OCI-LY3 (cell line): ENCODE data around the gene CSNK1G3.
A peak's percentile ranks its signal among the peaks of the same experiment; 100 is the strongest.

Experiments used
- H2AFZ ChIP-seq: fragments of 200-600, 300-600 bp; shearing (Covaris generic); 2 replicates; pipeline ENCODE4 v1.6.0; 2014; ENCODE audit warnings: antibody characterized with exemption, low read depth, low read length
- H3K27ac ChIP-seq: fragments of 200-600, 300-600 bp; sonication (generic); 2 replicates; pipeline ENCODE4 v1.5.1; 2014; ENCODE audit warnings: mild to moderate bottlenecking, low read length, moderate library complexity, mixed read lengths
- H3K27me3 ChIP-seq: fragments of 200-600, 300-600 bp; sonication (generic); 2 replicates; pipeline ENCODE4 v1.6.1; 2014; ENCODE audit warnings: low read depth, low read length, mixed read lengths
- H3K36me3 ChIP-seq: fragments of 200-600, 300-600 bp; sonication (generic); replicated peaks from 2 replicates; pipeline ENCODE3; 2014; ENCODE audit warnings: low read depth, low read length, mixed read lengths
- H3K4me1 ChIP-seq: fragments of 300-600, 200-600 bp; sonication (generic); 2 replicates; pipeline ENCODE4 v1.6.1; 2014; ENCODE audit warnings: low read length, mixed read lengths
- H3K4me2 ChIP-seq: fragments of 200-600, 300-600 bp; sonication (generic); 2 replicates; pipeline ENCODE4 v1.6.1; 2014; ENCODE audit warnings: low read length, mixed read lengths
- H3K4me3 ChIP-seq: fragments of 300-600, 200-600 bp; sonication (generic); 2 replicates; pipeline ENCODE4 v1.5.1; 2014; ENCODE audit warnings: antibody characterized with exemption, mild to moderate bottlenecking, low read length, moderate library complexity
- H3K79me2 ChIP-seq: fragments of 300-600, 200-600 bp; shearing (Covaris generic); 2 replicates; pipeline ENCODE4 v1.6.1; 2014; ENCODE audit warnings: mild to moderate bottlenecking, low read length, mixed read lengths
- H3K9ac ChIP-seq: fragments of 300-600, 200-600 bp; shearing (Covaris generic); 2 replicates; pipeline ENCODE4 v1.6.0; 2014; ENCODE audit warnings: mild to moderate bottlenecking, low read length, moderate library complexity
- H3K9me3 ChIP-seq: fragments of 200-600, 300-600 bp; shearing (Covaris generic); 2 replicates; pipeline ENCODE4 v1.6.1; 2014; ENCODE audit warnings: low read length, mixed read lengths; ENCODE audit not compliant: insufficient read depth
- H4K20me1 ChIP-seq: fragments of 200-600, 300-600 bp; sonication (generic); 2 replicates; pipeline ENCODE4 v1.6.1; 2016; ENCODE audit warnings: low read length, mixed read lengths; ENCODE audit not compliant: insufficient read depth
- EZH2phosphoT487 ChIP-seq: fragments of 200-600 bp; shearing (Covaris generic); IDR thresholded peaks from 2 replicates; pipeline ENCODE4 v1.6.1; 2018; ENCODE audit warnings: antibody characterized with exemption, mixed run types, low read depth
- TF ChIP-seq, protein P1 (sequence below): fragments of 200-600, 300-600 bp; sonication (generic); IDR thresholded peaks from 2 replicates; pipeline ENCODE4 v1.5.1; 2014; ENCODE audit warnings: antibody characterized with exemption, low read length, low read depth

CSNK1G3 gene

DNA sequence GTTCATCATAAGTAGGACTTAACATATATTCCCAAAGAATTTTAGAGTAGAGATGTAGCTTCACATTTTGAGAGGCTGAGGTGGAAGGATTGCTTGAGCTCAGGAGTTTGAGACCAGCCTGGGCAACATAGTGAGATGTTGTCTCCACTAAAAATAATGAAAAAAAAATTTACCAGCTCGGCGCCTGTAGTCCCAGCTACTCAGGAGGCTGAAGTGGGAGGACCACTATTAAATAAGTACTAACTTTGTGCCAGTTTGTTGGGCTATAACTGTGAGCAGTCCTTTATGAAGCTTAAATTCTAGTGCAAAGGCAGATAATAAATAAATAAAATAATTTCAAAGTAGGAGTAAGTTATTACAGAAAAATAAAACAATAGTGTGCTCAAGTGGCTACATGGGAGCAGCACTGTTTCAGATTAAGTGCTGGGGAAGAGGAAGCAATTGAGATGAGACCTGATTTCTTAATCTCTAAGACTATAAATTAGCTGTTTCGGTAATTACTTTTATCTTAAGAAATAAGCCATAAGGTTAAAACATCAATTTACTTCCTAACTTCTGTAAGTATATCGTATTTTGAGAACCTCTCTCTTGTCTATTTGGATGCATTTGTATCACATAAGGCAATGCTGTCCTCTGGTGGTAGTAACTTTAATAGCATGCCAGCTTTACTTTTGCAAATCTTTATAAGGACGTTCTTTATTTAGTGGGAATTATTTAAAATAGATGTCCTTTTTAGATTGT is 98.9 kb downstream of the CSNK1G3 start:
- no peak overlapping the region for H3K4me3 ChIP-seq
- 0 out of 2 replicates have a peak, but pooled peaks cover 4% of the 10 kb centered on the region for H3K79me2 ChIP-seq
- TF ChIP-seq EZH2phosphoT487, result no peak
- TF ChIP-seq, protein P1, sequence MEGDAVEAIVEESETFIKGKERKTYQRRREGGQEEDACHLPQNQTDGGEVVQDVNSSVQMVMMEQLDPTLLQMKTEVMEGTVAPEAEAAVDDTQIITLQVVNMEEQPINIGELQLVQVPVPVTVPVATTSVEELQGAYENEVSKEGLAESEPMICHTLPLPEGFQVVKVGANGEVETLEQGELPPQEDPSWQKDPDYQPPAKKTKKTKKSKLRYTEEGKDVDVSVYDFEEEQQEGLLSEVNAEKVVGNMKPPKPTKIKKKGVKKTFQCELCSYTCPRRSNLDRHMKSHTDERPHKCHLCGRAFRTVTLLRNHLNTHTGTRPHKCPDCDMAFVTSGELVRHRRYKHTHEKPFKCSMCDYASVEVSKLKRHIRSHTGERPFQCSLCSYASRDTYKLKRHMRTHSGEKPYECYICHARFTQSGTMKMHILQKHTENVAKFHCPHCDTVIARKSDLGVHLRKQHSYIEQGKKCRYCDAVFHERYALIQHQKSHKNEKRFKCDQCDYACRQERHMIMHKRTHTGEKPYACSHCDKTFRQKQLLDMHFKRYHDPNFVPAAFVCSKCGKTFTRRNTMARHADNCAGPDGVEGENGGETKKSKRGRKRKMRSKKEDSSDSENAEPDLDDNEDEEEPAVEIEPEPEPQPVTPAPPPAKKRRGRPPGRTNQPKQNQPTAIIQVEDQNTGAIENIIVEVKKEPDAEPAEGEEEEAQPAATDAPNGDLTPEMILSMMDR, result peak; percentile 82
- H3K27ac ChIP-seq, result no peak overlapping the region
- H3K9ac ChIP-seq, result no peak overlapping the region
- H3K36me3 ChIP-seq, result peaks cover 4% of the 10 kb centered on the region
- H3K27me3 ChIP-seq, result no peaks in the 10 kb centered on the region
- H3K4me2 ChIP-seq, result peak overlapping the region; percentile 42
- no peak overlapping the region for H2AFZ ChIP-seq
- no peaks in the 10 kb centered on the region for H3K9me3 ChIP-seq
- H3K4me1 ChIP-seq, result peaks cover 28% of the 10 kb centered on the region
- H4K20me1 ChIP-seq, result no peaks in the 10 kb centered on the region

DNA sequence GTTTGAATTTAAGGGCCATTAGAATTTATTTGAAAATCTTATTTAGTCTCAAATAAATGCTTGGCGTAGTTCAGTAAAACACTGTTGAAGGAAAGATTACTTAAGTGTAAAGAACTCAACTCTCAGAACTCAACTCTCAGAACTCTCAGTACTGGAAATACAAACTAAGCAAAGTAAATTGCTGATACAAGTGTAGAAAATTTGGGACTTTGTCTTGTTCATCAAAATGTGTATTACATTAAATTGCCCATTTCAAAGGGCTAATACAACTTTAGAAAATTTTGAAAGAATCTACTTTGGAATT is 99.4 kb downstream of the CSNK1G3 start:
- TF ChIP-seq, protein P1, result no peak
- TF ChIP-seq EZH2phosphoT487, result no peak
- Histone ChIP-seq H3K4me2 (no peak overlapping the region), H3K9ac (no peak overlapping the region), H3K27me3 (no peaks in the 10 kb centered on the region), H3K4me3 (no peak overlapping the region), H4K20me1 (no peaks in the 10 kb centered on the region), H3K36me3 (peaks cover 4% of the 10 kb centered on the region), H3K79me2 (0 out of 2 replicates have a peak, but pooled peaks cover 4% of the 10 kb centered on the region), H3K9me3 (no peaks in the 10 kb centered on the region), H2AFZ (no peak overlapping the region), H3K4me1 (peaks cover 24% of the 10 kb centered on the region), H3K27ac (no peak overlapping the region)

DNA sequence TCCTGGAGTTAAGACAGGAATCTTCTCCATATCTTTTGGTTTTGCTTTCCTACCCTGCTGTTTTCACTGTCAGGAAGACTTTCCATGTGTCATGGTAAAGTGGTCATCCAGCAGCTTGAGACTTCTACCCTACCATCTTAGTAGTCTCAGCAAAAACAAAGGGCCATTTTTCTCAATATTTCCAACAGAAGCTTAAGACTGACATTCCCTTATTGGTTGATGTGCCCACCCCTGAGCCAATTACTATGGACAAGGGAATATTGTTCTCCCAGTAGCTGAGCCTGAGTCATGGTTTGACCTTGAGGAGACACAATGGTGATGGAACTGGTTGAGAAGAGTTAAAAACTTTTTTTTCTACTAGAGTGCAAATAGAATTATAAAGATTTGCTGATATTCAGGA is 105.6 kb downstream of the CSNK1G3 start:
- TF ChIP-seq, protein P1, result no peak
- no peak for TF ChIP-seq EZH2phosphoT487
- H3K36me3 ChIP-seq, result peaks cover 8% of the 10 kb centered on the region

GRCh38 chr5:123626051-123626450 is 114.1 kb downstream of the CSNK1G3 start:
- no peak overlapping the region for H3K9ac ChIP-seq
- H3K79me2 ChIP-seq, result no peaks in the 10 kb centered on the region
- no peak overlapping the region for H2AFZ ChIP-seq
- H3K27me3 ChIP-seq, result no peaks in the 10 kb centered on the region
- no peaks in the 10 kb centered on the region for H3K4me1 ChIP-seq
- peaks cover 8% of the 10 kb centered on the region; the same call in 1 of the 2 replicates for H3K9me3 ChIP-seq
- no peak overlapping the region for H3K27ac ChIP-seq
- peaks cover 15% of the 10 kb centered on the region for H3K36me3 ChIP-seq
- no peaks in the 10 kb centered on the region for H4K20me1 ChIP-seq
- TF ChIP-seq, protein P1, result no peak
- no peak for TF ChIP-seq EZH2phosphoT487
- H3K4me3 ChIP-seq, result no peak overlapping the region
- H3K4me2 ChIP-seq, result no peak overlapping the region

More for the DNA sequence above, 105.6 kb downstream of the CSNK1G3 start:
- no peaks in the 10 kb centered on the region for H3K79me2 ChIP-seq
- no peak overlapping the region for H3K4me3 ChIP-seq
- no peak overlapping the region for H3K9ac ChIP-seq
- H2AFZ ChIP-seq, result no peak overlapping the region
- no peaks in the 10 kb centered on the region for H3K9me3 ChIP-seq
- no peaks in the 10 kb centered on the region for H3K4me1 ChIP-seq
- H3K27ac ChIP-seq, result no peak overlapping the region
- no peaks in the 10 kb centered on the region for H3K27me3 ChIP-seq
- H4K20me1 ChIP-seq, result no peaks in the 10 kb centered on the region
- no peak overlapping the region for H3K4me2 ChIP-seq
